Coronary artery (tissue), 2 donors: ENCODE data around the gene OVOL2.

ENCODE experiments used
- DNase-seq: peaks from one replicate; pipeline ENCODE4 v3.0.0-alpha.2; 2017; ENCODE audit warnings: low spot score
- H3K27ac ChIP-seq, 2 donors: fragments of 200-600 bp; sonication (generic); one replicate each; pipeline ENCODE4 v1.5.1; 2016 to 2019
- H3K4me3 ChIP-seq: fragments of 200-600 bp; sonication (generic); 2 replicates; pipeline ENCODE4 v1.5.1; 2016; ENCODE audit warnings: mild to moderate bottlenecking, moderate library complexity
- TF ChIP-seq, protein P1 (sequence below): fragments of 200-600 bp; sonication (generic); IDR thresholded peaks from one replicate; pipeline ENCODE4 v1.5.1; 2019; ENCODE audit warnings: antibody characterized with exemption

Gene OVOL2

DNA sequence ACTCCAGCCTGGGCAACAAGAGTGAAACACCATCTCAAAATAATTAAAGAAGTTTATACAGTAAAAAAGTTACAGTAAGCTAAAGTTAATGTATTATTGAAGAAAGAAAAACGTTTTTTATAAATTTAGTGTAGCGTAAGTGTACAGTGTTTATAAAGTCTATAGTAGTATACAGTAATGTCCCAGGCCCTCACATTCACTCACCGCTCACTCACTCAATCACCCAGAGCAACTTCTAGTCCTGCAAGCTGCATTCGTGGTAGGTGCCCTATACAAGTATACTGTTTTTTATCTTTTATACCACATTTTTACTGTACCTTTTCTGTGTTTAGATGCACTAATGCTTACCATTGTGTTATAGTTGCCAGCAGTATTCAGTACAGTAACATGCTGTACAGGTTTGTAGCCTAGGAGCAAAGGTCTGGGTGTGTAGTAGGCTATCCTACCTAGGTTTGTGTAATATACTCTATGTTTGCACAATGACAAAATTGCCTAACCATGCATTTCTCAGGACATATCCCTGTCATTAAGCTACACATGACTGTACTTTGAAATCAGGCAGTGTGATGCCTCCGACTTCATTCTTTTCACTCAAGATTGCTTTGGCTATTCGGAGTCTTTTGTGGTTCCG is 72.2 kb downstream of the OVOL2 start:
- Histone ChIP-seq H3K4me3 (no peak overlapping the region), H3K27ac (no peak overlapping the region)
- no peak for DNase-seq
- TF ChIP-seq, protein P1, sequence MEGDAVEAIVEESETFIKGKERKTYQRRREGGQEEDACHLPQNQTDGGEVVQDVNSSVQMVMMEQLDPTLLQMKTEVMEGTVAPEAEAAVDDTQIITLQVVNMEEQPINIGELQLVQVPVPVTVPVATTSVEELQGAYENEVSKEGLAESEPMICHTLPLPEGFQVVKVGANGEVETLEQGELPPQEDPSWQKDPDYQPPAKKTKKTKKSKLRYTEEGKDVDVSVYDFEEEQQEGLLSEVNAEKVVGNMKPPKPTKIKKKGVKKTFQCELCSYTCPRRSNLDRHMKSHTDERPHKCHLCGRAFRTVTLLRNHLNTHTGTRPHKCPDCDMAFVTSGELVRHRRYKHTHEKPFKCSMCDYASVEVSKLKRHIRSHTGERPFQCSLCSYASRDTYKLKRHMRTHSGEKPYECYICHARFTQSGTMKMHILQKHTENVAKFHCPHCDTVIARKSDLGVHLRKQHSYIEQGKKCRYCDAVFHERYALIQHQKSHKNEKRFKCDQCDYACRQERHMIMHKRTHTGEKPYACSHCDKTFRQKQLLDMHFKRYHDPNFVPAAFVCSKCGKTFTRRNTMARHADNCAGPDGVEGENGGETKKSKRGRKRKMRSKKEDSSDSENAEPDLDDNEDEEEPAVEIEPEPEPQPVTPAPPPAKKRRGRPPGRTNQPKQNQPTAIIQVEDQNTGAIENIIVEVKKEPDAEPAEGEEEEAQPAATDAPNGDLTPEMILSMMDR: no peak

DNA sequence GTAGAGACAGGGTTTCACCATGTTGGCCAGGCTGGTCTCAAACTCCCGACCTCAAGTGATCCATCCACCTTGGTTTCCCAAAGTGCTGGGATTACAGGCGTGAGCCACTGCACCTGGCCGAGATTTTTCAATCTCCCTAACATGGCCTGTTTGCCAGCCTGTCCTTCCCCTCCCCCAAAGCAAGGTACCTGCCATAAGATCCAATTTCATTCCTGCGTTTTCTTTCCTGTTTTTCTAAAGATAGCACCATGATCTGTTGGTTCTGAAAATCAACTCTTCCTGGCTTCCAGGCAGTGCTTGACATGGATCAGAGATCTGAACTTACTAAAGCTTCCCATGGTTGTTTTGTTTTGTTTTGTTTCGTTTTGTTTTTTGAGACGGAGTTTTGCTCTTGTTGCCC is 81.4 kb downstream of the OVOL2 start:
- Histone ChIP-seq H3K4me3 (no peak overlapping the region), H3K27ac (no peak overlapping the region)
- no peak for DNase-seq

More for the DNA sequence above, 81.4 kb downstream of the OVOL2 start:
- TF ChIP-seq, protein P1: no peak
